Heart left ventricle (tissue), 13 donors: ENCODE results near the gene NCK2.

ENCODE experiments used
- CTCF ChIP-seq, 12 donors: fragments of 200-600 bp; sonication (generic) in 4 of 12; IDR thresholded peaks; one replicate each; pipeline versions ENCODE4 v1.5.0 to v1.8.0; 2018 to 2022; ENCODE audit warnings: antibody characterized with exemption in 12 of 12, mild to moderate bottlenecking in 5 of 12
- POLR2A ChIP-seq, 2 donors: fragments of 450-650 bp; IDR thresholded peaks; one replicate each; pipeline ENCODE4 v1.6.1; 2017; ENCODE audit warnings: antibody characterized with exemption in 2 of 2, mild to moderate bottlenecking in 2 of 2, moderate library complexity in 2 of 2
- donor health status: ischemic (EF 13 %, LVEDD 7.1; RV severe dilation, severe dysfunction).
- donor health status: DM: no; HTN: yes; CAD: no.
- donor health status: DM: no; HTN: no; CAD: no.
- donor health status: ischemic (EF 25% LVEDD 6.9; RV normal size, moderate dysfunction).
- donor health status: ischemic (EF 25% LVEDD 5.7; RV mildly dilated, moderate dysfunction).
- donor health status: ischemic (EF 35%, LVEDD 5.7; RV mildly dilated, moderate dysfunction).
- donor health status: nonischemic (EF 11% LVEDD 7.7; RV severe dilation, severe dysfunction).
- donor health status: DM: yes; HTN: yes; CAD: no.
- donor health status: PGD.
- donor health status: ischemic (EF 29% LVEDD 5.4; RV normal size, mild dysfunction).
- donor health status: nonischemic (EF 23%, LVEDD 6.1; RV moderate dilation, normal function).

- TF ChIP-seq CTCF (IDR thresholded peaks at IDR 0.05) (no peak), POLR2A (IDR thresholded peaks at IDR 0.05) (no peak)
These were observed 107.4 kb downstream of the NCK2 start for GRCh38 chr2:105852066-105852465.
